IPS DF 4.7 (cell line): Measurements from ENCODE around the gene ADCY1.

ENCODE experiments used
- DNase-seq: peaks from one replicate; pipeline ENCODE4 v3.0.0-alpha.2; 2013; ENCODE audit warnings: low spot score; ENCODE audit errors: extremely low read depth

ADCY1 gene

GRCh38 chr7:45623157-45623556 is 49.0 kb downstream of the ADCY1 start:
- DNase-seq: no peak

- DNase-seq: no peak
These were observed 49.7 kb downstream of the ADCY1 start for GRCh38 chr7:45623740-45624391.

- no peak for DNase-seq
These were observed 50.2 kb downstream of the ADCY1 start for GRCh38 chr7:45624392-45624760.

GRCh38 chr7:45625067-45625466 is 50.9 kb downstream of the ADCY1 start:
- no peak for DNase-seq

GRCh38 chr7:45625714-45626440 is 51.7 kb downstream of the ADCY1 start:
- DNase-seq: no peak

GRCh38 chr7:45626441-45627430 is 52.6 kb downstream of the ADCY1 start:
- no peak for DNase-seq

GRCh38 chr7:45627691-45628456 is 53.7 kb downstream of the ADCY1 start:
- DNase-seq: no peak

- no peak for DNase-seq
These were observed 57.4 kb downstream of the ADCY1 start for GRCh38 chr7:45631569-45631968.

GRCh38 chr7:45636733-45637132 is 62.6 kb downstream of the ADCY1 start:
- no peak for DNase-seq

GRCh38 chr7:45638916-45639315 is 64.7 kb downstream of the ADCY1 start:
- DNase-seq: no peak

- no peak for DNase-seq
These were observed 67.9 kb downstream of the ADCY1 start for GRCh38 chr7:45642044-45642443.

GRCh38 chr7:45643630-45644029 is 69.5 kb downstream of the ADCY1 start:
- no peak for DNase-seq

GRCh38 chr7:45644237-45644636 is 70.1 kb downstream of the ADCY1 start:
- no peak for DNase-seq

- no peak for DNase-seq
These were observed 71.2 kb downstream of the ADCY1 start for GRCh38 chr7:45645141-45645969.

- DNase-seq: no peak
These were observed 72.1 kb downstream of the ADCY1 start for GRCh38 chr7:45646207-45646821.

GRCh38 chr7:45646996-45647825 is 73.0 kb downstream of the ADCY1 start:
- no peak for DNase-seq

- no peak for DNase-seq
These were observed 74.0 kb downstream of the ADCY1 start for GRCh38 chr7:45647967-45648670.

GRCh38 chr7:45648671-45648995 is 74.5 kb downstream of the ADCY1 start:
- no peak for DNase-seq
